Measurements from ENCODE around the gene PSME3.

PSME3 gene

GRCh38 chr17:42832934-42833766, at the start of gene PSME3:
TSS of gene PSME3 (plus strand) at chr17:42833397. CDS start at chr17:42833632, 235 bp downstream.
- ChIA-PET POLR2A (interaction anchor here (0.8 to 2.0 kb wide), 2 partner anchors 9 to 32 kb away, joined by 3 to 5 read pairs; partner anchors contain the start of gene BECN1), CTCF (interaction anchor here (0.9 to 10.5 kb wide), 7 partner anchors 10 to 255 kb away, joined by 3 to 133 read pairs (median 5); partner anchors contain the start of genes AOC2 and BECN1)
- DNase-seq (ENCODE audit: low read depth, low spot score): no peak
- TF ChIP-seq CTCF (IDR thresholded peaks at IDR 0.05; ENCODE audit: insufficient read depth, low read length, missing control alignments): no peak
- peak within 1 kb of the TSS; percentile 94 for H3K4me3 ChIP-seq (ENCODE audit: low read depth, low read length)

- ChIA-PET CTCF (interaction anchor here (1.0 to 1.4 kb wide), 2 partner anchors 20 to 40 kb away, joined by 4 to 6 read pairs; partner anchors contain the start of gene BECN1), POLR2A (interaction anchor here (0.6 to 1.4 kb wide), 3 partner anchors 10 to 13 kb away, joined by 3 to 5 read pairs (median 4); partner anchors contain the start of gene VPS25)
- TF ChIP-seq CTCF (IDR thresholded peaks at IDR 0.05; ENCODE audit: insufficient read depth, low read length, missing control alignments): no peak
- DNase-seq (ENCODE audit: low read depth, low spot score): no peak
- peak overlapping the region; percentile 76 for H3K4me3 ChIP-seq (ENCODE audit: low read depth, low read length)
Measured at GRCh38 chr17:42783791-42784138, 49.4 kb upstream of the PSME3 start.

- ChIA-PET POLR2A (no interaction called here), CTCF (no interaction called here)
- TF ChIP-seq CTCF (IDR thresholded peaks at IDR 0.05; ENCODE audit: insufficient read depth, low read length, missing control alignments): no peak
- H3K4me3 ChIP-seq (ENCODE audit: low read depth, low read length): no peak overlapping the region
- no peak for DNase-seq (ENCODE audit: low read depth, low spot score)
Measured at GRCh38 chr17:42784409-42784808, 48.8 kb upstream of the PSME3 start.

- no peak for DNase-seq (ENCODE audit: low read depth, low spot score)
- CTCF ChIA-PET: interaction anchor here (2.3 to 2.4 kb wide), 2 partner anchors 13 to 39 kb away, joined by 5 to 8 read pairs; partner anchors contain the start of genes BECN1, CNTD1 and COA3
Measured at GRCh38 chr17:42784811-42785592, 48.2 kb upstream of the PSME3 start.

GRCh38 chr17:42787266-42787665, 45.9 kb upstream of the PSME3 start:
- POLR2A ChIA-PET: no interaction called here
- no peak overlapping the region for H3K4me3 ChIP-seq (ENCODE audit: low read depth, low read length)
- DNase-seq (ENCODE audit: low read depth, low spot score): no peak
- CTCF ChIA-PET: interaction anchor here (0.6 to 2.4 kb wide), 4 partner anchors 9 to 37 kb away, joined by 3 to 8 read pairs (median 4); partner anchors contain the start of gene BECN1
- TF ChIP-seq CTCF (IDR thresholded peaks at IDR 0.05; ENCODE audit: insufficient read depth, low read length, missing control alignments): no peak

More at GRCh38 chr17:42784811-42785592, 48.2 kb upstream of the PSME3 start:
- POLR2A ChIA-PET: no interaction called here
- TF ChIP-seq CTCF (IDR thresholded peaks at IDR 0.05; ENCODE audit: insufficient read depth, low read length, missing control alignments): no peak
- H3K4me3 ChIP-seq (ENCODE audit: low read depth, low read length): no peak overlapping the region
